B cell (primary cell): ENCODE measurements around the gene ZBTB34. TPM values are rescaled to one million over a fixed set of nuclear protein-coding genes. Genes with fewer than 3 reads are reported as not detected.

ENCODE experiments used
- ATAC-seq: fragments of 200-7000 bp; cut with Tn5 transposase; one replicate; pipeline ENCODE4 v1.10.0; 2021; ENCODE audit warnings: low read depth, mild to moderate bottlenecking, moderate number of reproducible peaks, moderate library complexity
- CTCF ChIA-PET: fragments of 350-600 bp; sonication (Branson Sonifier 250); formaldehyde crosslinking; loops from one replicate; lab custom pipeline; 2021; ENCODE audit warnings: antibody characterized with exemption, inconsistent platforms; lab: Charles Lee
- POLR2A ChIA-PET: fragments of 350-600 bp; sonication (Branson Sonifier 250); formaldehyde crosslinking; loops from one replicate; lab custom pipeline; 2021; ENCODE audit warnings: antibody characterized with exemption; lab: Charles Lee
- DNase-seq: peaks from one replicate; pipeline ENCODE4 v3.0.0; 2013
- H2AFZ ChIP-seq: 2 replicates; pipeline ENCODE4 v1.6.1; 2012; ENCODE audit warnings: mild to moderate bottlenecking, low read depth, low read length; ENCODE audit not compliant: insufficient read depth, poor library complexity, severe bottlenecking
- H3K27ac ChIP-seq, 2 donors: 1 replicate in 1 of 2; 2 replicates in 1 of 2; pipeline ENCODE4 v1.5.1; 2012 to 2013; ENCODE audit warnings: low read length in 2 of 2, mild to moderate bottlenecking in 2 of 2, moderate library complexity in 1 of 2
- H3K27me3 ChIP-seq, 4 experiments: fragments of 200-600 bp in 1 of 4; sonication (generic) in 1 of 4; replicated peaks in 1 of 4; 1 replicate in 2 of 4; 2 replicates in 2 of 4; pipeline versions ENCODE4 v1.6.1 to v1.7.0; 2013 to 2016; ENCODE audit warnings: low read length in 3 of 4, mild to moderate bottlenecking in 2 of 4, mixed read lengths in 1 of 4, moderate library complexity in 1 of 4; ENCODE audit not compliant: insufficient read depth in 4 of 4, control insufficient read depth in 3 of 4; ENCODE audit errors: control extremely low read depth in 1 of 4
- H3K36me3 ChIP-seq, 2 experiments: replicated peaks in 1 of 2; 1 replicate in 1 of 2; 2 replicates in 1 of 2; pipeline versions ENCODE4 v1.6.1 to v1.7.1; 2013; ENCODE audit warnings: low read length in 1 of 2; ENCODE audit not compliant: insufficient read depth in 2 of 2, control insufficient read depth in 1 of 2; ENCODE audit errors: control extremely low read depth in 1 of 2, extremely low read depth in 1 of 2
- H3K4me1 ChIP-seq, 2 donors: fragments of 200-600 bp in 1 of 2; sonication (generic) in 1 of 2; 1 replicate in 1 of 2; 2 replicates in 1 of 2; pipeline versions ENCODE4 v1.5.1 to v1.6.1; 2013 to 2017; ENCODE audit warnings: low read length in 2 of 2; ENCODE audit not compliant: control insufficient read depth in 2 of 2, insufficient read depth in 2 of 2
- H3K4me2 ChIP-seq: replicated peaks from 2 replicates; pipeline ENCODE3; 2012; ENCODE audit warnings: mild to moderate bottlenecking, low read depth, low read length; ENCODE audit not compliant: poor library complexity, severe bottlenecking
- H3K4me3 ChIP-seq, 5 experiments: fragments of 200-600 bp in 1 of 5; sonication (generic) in 1 of 5; 1 replicate in 3 of 5; 2 replicates in 2 of 5; pipeline versions ENCODE4 v1.5.1 to v1.7.0; 2011 to 2016; ENCODE audit warnings: low read length in 4 of 5, mild to moderate bottlenecking in 4 of 5, low read depth in 2 of 5, control low read depth in 1 of 5, moderate library complexity in 1 of 5; ENCODE audit not compliant: insufficient read depth in 1 of 5; ENCODE audit errors: control extremely low read depth in 1 of 5, extremely low read depth in 1 of 5
- H3K79me2 ChIP-seq: fragments of 200-600 bp; sonication (generic); one replicate; pipeline ENCODE4 v1.6.0; 2016; ENCODE audit warnings: low read length; ENCODE audit not compliant: control insufficient read depth, insufficient read depth
- H3K9ac ChIP-seq: fragments of 200-600 bp; sonication (generic); 2 replicates; pipeline ENCODE4 v1.6.1; 2017; ENCODE audit warnings: mild to moderate bottlenecking, low read length, moderate library complexity
- H3K9me3 ChIP-seq, 3 donors: one replicate each; pipeline versions ENCODE4 v1.6.1 to v1.7.1; 2013; ENCODE audit warnings: low read length in 2 of 3; ENCODE audit not compliant: control insufficient read depth in 2 of 3, insufficient read depth in 1 of 3; ENCODE audit errors: control extremely low read depth in 1 of 3
- H4K20me1 ChIP-seq: 2 replicates; pipeline ENCODE4 v1.6.0; 2012; ENCODE audit warnings: mild to moderate bottlenecking, low read length; ENCODE audit not compliant: insufficient read depth, control insufficient read depth, poor library complexity, severe bottlenecking
- H3K27ac Mint-ChIP-seq: one replicate; pipeline ENCODE4 v1.8.0; 2021; ENCODE audit warnings: mixed read lengths
- H3K27me3 Mint-ChIP-seq: one replicate; pipeline ENCODE4 v1.8.0; 2021; ENCODE audit warnings: mixed read lengths
- H3K4me1 Mint-ChIP-seq: one replicate; pipeline ENCODE4 v1.8.0; 2021; ENCODE audit warnings: mixed read lengths
- H3K4me3 Mint-ChIP-seq: one replicate; pipeline ENCODE4 v1.8.0; 2021; ENCODE audit warnings: mixed read lengths
- H3K9me3 Mint-ChIP-seq: one replicate; pipeline ENCODE4 v1.8.0; 2022; ENCODE audit warnings: mixed read lengths; ENCODE audit not compliant: insufficient read depth
- CTCF ChIP-seq: fragments of 200-600 bp; IDR thresholded peaks from one replicate; pipeline ENCODE4 v1.8.0; 2022; ENCODE audit warnings: antibody characterized with exemption, mild to moderate bottlenecking
- EZH2 ChIP-seq: IDR thresholded peaks from 2 replicates; pipeline ENCODE4 v1.6.1; 2012; ENCODE audit warnings: borderline replicate concordance, low read depth, mild to moderate bottlenecking, moderate library complexity, low read length; ENCODE audit not compliant: insufficient read depth, poor library complexity, severe bottlenecking
- WGBS: methylation state at CpG from one replicate; pipeline ENCODE4 v1.1.5; 2013; ENCODE audit warnings: missing lambda C conversion rate; ENCODE audit not compliant: insufficient coverage; 5-methylcytosine and 5-hydroxymethylcytosine counted together
- intact Hi-C: fragments of 100-400 bp; cut with micrococcal nuclease; formaldehyde crosslinking; loops from one replicate; pipeline ENCODE4 v1.10.0; 2022
- polyA plus RNA-seq: library from polyadenylated mRNA; depleted of rRNA; stranded (reverse); fragments of >200 nt; gene quantifications from 2 replicates; pipeline ENCODE4 v1.2.3, GENCODE V29; 2012
- total RNA-seq, 2 donors: library from RNA; stranded (reverse); fragments of 120-200 nt in 1 of 2; gene quantifications; 1 replicate in 1 of 2; 2 replicates in 1 of 2; pipeline versions ENCODE4 v1.2.3 to v1.2.4, GENCODE V29; 2013 to 2022

ZBTB34 gene
- total and polyA plus RNA-seq, 2 donors (not counting 1 experiment from before 2014, with no cell fraction given) = 3.8 to 12.1 TPM

- Histone ChIP-seq H3K36me3 (no peaks in the 10 kb centered on the region), H3K79me2 (peaks cover 4% of the 10 kb centered on the region), H4K20me1 (peaks cover 17% of the 10 kb centered on the region), H2AFZ (peak within 1 kb of the TSS; percentile 81), H3K9ac (peak within 1 kb of the TSS; percentile 64), H3K4me3 (peak within 1 kb of the TSS in 4 of 5 experiments; percentile 33 to 63 (median 44)), H3K9me3 (peaks cover 0 to 5% (median 5%) of the 10 kb centered on the region in 3 donors), H3K27ac (peak within 1 kb of the TSS; percentile 24 to 33), H3K4me1 (peaks cover 3 to 13% of the 10 kb centered on the region in 2 donors), H3K27me3 (peaks cover 0 to 5% (median 0%) of the 10 kb centered on the region in 4 experiments), H3K4me2 (peak within 1 kb of the TSS; percentile 91)
- TF ChIP-seq CTCF (no peak), EZH2 (no peak)
- ATAC-seq (peak; percentile 94), DNase-seq (peak; percentile 96)
- no peaks in the 10 kb centered on the region for H3K9me3 Mint-ChIP-seq
- H3K4me3 Mint-ChIP-seq = peak within 1 kb of the TSS; percentile 89
- ChIA-PET POLR2A (no interaction called here), CTCF (interaction anchor here (1.0 to 2.0 kb wide), 6 partner anchors 12 to 482 kb away, joined by 3 to 5 read pairs (median 4); partner anchors contain the start of gene SLC2A8)
- H3K27ac Mint-ChIP-seq = peak within 1 kb of the TSS; percentile 86
- peaks cover 17% of the 10 kb centered on the region for H3K27me3 Mint-ChIP-seq
- intact Hi-C loops = loop anchor here (1.0 to 2.0 kb wide), 4 partner anchors 53 to 331 kb away; no protein-coding TSS in a partner anchor
- H3K4me1 Mint-ChIP-seq = peaks cover 12% of the 10 kb centered on the region
- under 1% methylated on average over 102 of the region's 105 CpGs for WGBS
Measured at GRCh38 chr9:126914458-126915280, 54.2 kb downstream of the ZBTB34 start, which contains the start of gene RALGPS1. TSS of gene RALGPS1 (plus strand) at chr9:126914782. CDS start at chr9:126962290, 47,508 bp downstream.
